Stimulated activated CD8-positive, alpha-beta memory T cell treated with anti-CD3 and anti-CD28 coated beads, Interleukin-7, amount 100 ng/mL, for 1 hour (primary cell): ENCODE measurements around the gene SH3GL1.

Source experiments
- DNase-seq, 2 donors: peaks; one replicate each; pipeline ENCODE4 v3.0.0-alpha.2; 2020; ENCODE audit warnings: low read depth in 2 of 2

The SH3GL1 gene

GRCh38 chr19:4431808-4432674 lies 31.7 kb upstream of the SH3GL1 start:
- DNase-seq, result no peak

GRCh38 chr19:4431296-4431695 lies 30.9 kb upstream of the SH3GL1 start:
- DNase-seq, result no peak

- no peak for DNase-seq
Measured at GRCh38 chr19:4430760-4431159, 30.4 kb upstream of the SH3GL1 start.

- DNase-seq, result no peak
Measured at GRCh38 chr19:4429771-4430171, 29.4 kb upstream of the SH3GL1 start.

- DNase-seq, result no peak
Measured at GRCh38 chr19:4429256-4429655, 28.9 kb upstream of the SH3GL1 start.

- no peak for DNase-seq
Measured at GRCh38 chr19:4428326-4428975, 28.1 kb upstream of the SH3GL1 start.

- no peak for DNase-seq
Measured at GRCh38 chr19:4425537-4425936, 25.2 kb upstream of the SH3GL1 start.

- DNase-seq, result no peak
Measured at GRCh38 chr19:4423416-4424126, 23.2 kb upstream of the SH3GL1 start.

- no peak for DNase-seq
Measured at GRCh38 chr19:4416268-4416667, 15.9 kb upstream of the SH3GL1 start.

GRCh38 chr19:4415352-4415751 lies 15.0 kb upstream of the SH3GL1 start:
- no peak for DNase-seq

- no peak for DNase-seq
Measured at GRCh38 chr19:4414800-4415321, 14.5 kb upstream of the SH3GL1 start.

GRCh38 chr19:4414144-4414799 lies 13.9 kb upstream of the SH3GL1 start:
- DNase-seq, result no peak

- no peak for DNase-seq
Measured at GRCh38 chr19:4413588-4413987, 13.2 kb upstream of the SH3GL1 start.

GRCh38 chr19:4409123-4409933 lies 9.0 kb upstream of the SH3GL1 start:
- DNase-seq, result no peak

GRCh38 chr19:4406626-4407025 lies 6.3 kb upstream of the SH3GL1 start:
- no peak for DNase-seq

GRCh38 chr19:4405977-4406376 lies 5.6 kb upstream of the SH3GL1 start:
- no peak for DNase-seq

GRCh38 chr19:4403005-4403761 lies 2.8 kb upstream of the SH3GL1 start:
- no peak for DNase-seq

GRCh38 chr19:4402171-4403004 lies 2.0 kb upstream of the SH3GL1 start, which contains the start of gene CHAF1A:
CHAF1A (plus strand) TSS chr19:4402640; CDS start chr19:4402763, 123 bp downstream.
- DNase-seq, result peak; percentile 95 to 96

GRCh38 chr19:4401769-4402170 lies 1.4 kb upstream of the SH3GL1 start:
- no peak for DNase-seq
